Left lung (tissue), 10 donors: ENCODE results near the gene ITPK1. TPM values are rescaled to one million over a fixed set of nuclear protein-coding genes. Genes with fewer than 3 reads are reported as not detected.

Experiments used
- ATAC-seq: fragments of 200-7000 bp; cut with Tn5 transposase; one replicate; pipeline ENCODE4 v1.9.1; 2020; ENCODE audit warnings: moderate library complexity
- DNase-seq, 4 donors: peaks; one replicate each; pipeline ENCODE4 v3.0.0-alpha.2; 2013 to 2020
- H3K27ac ChIP-seq, 2 donors: fragments of 200-600 bp; sonication (generic) in 1 of 2; one replicate each; pipeline versions ENCODE4 v1.5.0 to v1.8.0; 2020 to 2021
- H3K27me3 ChIP-seq, 2 donors: fragments of 200-600 bp; sonication (generic) in 1 of 2; one replicate each; pipeline versions ENCODE4 v1.5.0 to v1.8.0; 2020 to 2021
- H3K36me3 ChIP-seq, 2 donors: fragments of 200-600 bp; sonication (generic) in 1 of 2; one replicate each; pipeline versions ENCODE4 v1.5.0 to v1.8.0; 2020 to 2021
- H3K4me1 ChIP-seq, 2 donors: fragments of 200-600 bp; one replicate each; pipeline ENCODE4 v1.8.0; 2021
- H3K4me3 ChIP-seq, 2 donors: fragments of 200-600 bp; sonication (generic) in 1 of 2; one replicate each; pipeline versions ENCODE4 v1.5.0 to v1.8.0; 2020 to 2021; ENCODE audit warnings: mild to moderate bottlenecking in 1 of 2
- H3K9me3 ChIP-seq, 2 donors: fragments of 200-600 bp; sonication (generic) in 1 of 2; one replicate each; pipeline versions ENCODE4 v1.5.0 to v1.8.0; 2020 to 2021
- intact Hi-C, 2 donors: fragments of 100-400 bp; cut with DNase I; formaldehyde crosslinking; loops; one replicate each; pipeline versions ENCODE4 v1.11.2 to v1.14.2; 2022
- polyA plus RNA-seq, 6 donors: library from polyadenylated mRNA; unstranded; fragments of 120-200 nt; gene quantifications; one replicate each; pipeline ENCODE4 v1.2.1, GENCODE V29; 2013; ENCODE audit not compliant: insufficient read length in 6 of 6
- total RNA-seq, 2 donors: library from RNA; stranded (reverse); fragmentation: NEBNext Ultra II Directional; extraction: Animal tissue kit (Norgen Biotek cat#: 25700); gene quantifications; one replicate each; pipeline ENCODE4 v1.2.1, GENCODE V29; 2021
- TF ChIP-seq, protein P1 (sequence below), 2 donors: fragments of 200-600 bp; sonication (generic) in 1 of 2; IDR thresholded peaks; one replicate each; pipeline versions ENCODE4 v1.5.0 to v1.8.0; 2021; ENCODE audit warnings: antibody characterized with exemption in 2 of 2
- donor health status: DM: no; HTN: yes; CAD: no.
- donor health status: DM: no; HTN: no; CAD: no.

The ITPK1 gene
- total and polyA plus RNA-seq, 8 donors = 18.1 to 108 (median 20.8) TPM

DNA sequence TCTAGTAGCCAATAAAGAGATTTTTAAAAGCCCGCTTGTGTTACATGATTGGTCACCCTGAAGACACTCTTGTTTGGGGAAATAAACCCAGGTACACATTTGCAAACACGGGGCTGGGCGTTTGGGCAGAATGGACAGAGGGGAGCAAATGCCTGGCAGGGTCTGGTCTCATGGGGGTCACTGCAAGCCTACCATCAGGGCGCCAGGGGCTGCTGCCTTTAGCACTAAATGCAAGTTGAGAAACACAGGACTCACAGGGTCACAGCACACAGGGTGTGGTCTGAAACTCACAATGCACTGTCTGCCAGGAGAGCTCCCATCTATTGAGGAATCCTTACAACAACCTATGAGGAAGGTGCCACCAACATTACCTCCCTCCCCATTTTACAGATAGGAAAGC lies 130.2 kb downstream of the ITPK1 start:
- H3K4me1 ChIP-seq = peaks cover 5 to 16% of the 10 kb centered on the region in 2 donors
- no peak for ATAC-seq
- no peaks in the 10 kb centered on the region for H3K9me3 ChIP-seq
- intact Hi-C loops = no loop called here
- H3K27me3 ChIP-seq = no peaks in the 10 kb centered on the region
- no peak overlapping the region for H3K4me3 ChIP-seq
- DNase-seq = peak in 1 of 4 donors; percentile 36
- H3K27ac ChIP-seq = no peak overlapping the region
- TF ChIP-seq, protein P1, sequence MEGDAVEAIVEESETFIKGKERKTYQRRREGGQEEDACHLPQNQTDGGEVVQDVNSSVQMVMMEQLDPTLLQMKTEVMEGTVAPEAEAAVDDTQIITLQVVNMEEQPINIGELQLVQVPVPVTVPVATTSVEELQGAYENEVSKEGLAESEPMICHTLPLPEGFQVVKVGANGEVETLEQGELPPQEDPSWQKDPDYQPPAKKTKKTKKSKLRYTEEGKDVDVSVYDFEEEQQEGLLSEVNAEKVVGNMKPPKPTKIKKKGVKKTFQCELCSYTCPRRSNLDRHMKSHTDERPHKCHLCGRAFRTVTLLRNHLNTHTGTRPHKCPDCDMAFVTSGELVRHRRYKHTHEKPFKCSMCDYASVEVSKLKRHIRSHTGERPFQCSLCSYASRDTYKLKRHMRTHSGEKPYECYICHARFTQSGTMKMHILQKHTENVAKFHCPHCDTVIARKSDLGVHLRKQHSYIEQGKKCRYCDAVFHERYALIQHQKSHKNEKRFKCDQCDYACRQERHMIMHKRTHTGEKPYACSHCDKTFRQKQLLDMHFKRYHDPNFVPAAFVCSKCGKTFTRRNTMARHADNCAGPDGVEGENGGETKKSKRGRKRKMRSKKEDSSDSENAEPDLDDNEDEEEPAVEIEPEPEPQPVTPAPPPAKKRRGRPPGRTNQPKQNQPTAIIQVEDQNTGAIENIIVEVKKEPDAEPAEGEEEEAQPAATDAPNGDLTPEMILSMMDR (IDR thresholded peaks at IDR 0.05) = no peak
- peaks cover 0 to 16% of the 10 kb centered on the region in 2 donors for H3K36me3 ChIP-seq

GRCh38 chr14:92984896-92985295 lies 130.8 kb downstream of the ITPK1 start:
- no peak for ATAC-seq
- Histone ChIP-seq H3K27me3 (no peaks in the 10 kb centered on the region), H3K9me3 (peaks cover 0 to 4% of the 10 kb centered on the region in 2 donors), H3K4me3 (no peak overlapping the region), H3K27ac (no peak overlapping the region), H3K4me1 (peaks cover 5 to 16% of the 10 kb centered on the region in 2 donors), H3K36me3 (peaks cover 0 to 22% of the 10 kb centered on the region in 2 donors)
- intact Hi-C loops = no loop called here
- TF ChIP-seq, protein P1 (IDR thresholded peaks at IDR 0.05) = no peak
- DNase-seq = no peak

GRCh38 chr14:92984082-92984788 lies 131.5 kb downstream of the ITPK1 start:
- Histone ChIP-seq H3K27ac (no peak overlapping the region), H3K27me3 (no peaks in the 10 kb centered on the region), H3K4me1 (peaks cover 5 to 16% of the 10 kb centered on the region in 2 donors), H3K9me3 (peaks cover 0 to 10% of the 10 kb centered on the region in 2 donors), H3K4me3 (no peak overlapping the region), H3K36me3 (peaks cover 0 to 25% of the 10 kb centered on the region in 2 donors)
- intact Hi-C loops = no loop called here
- TF ChIP-seq, protein P1 (IDR thresholded peaks at IDR 0.05) = no peak
- peak; percentile 63 for ATAC-seq
- peak in 1 of 4 donors; percentile 76 for DNase-seq

DNA sequence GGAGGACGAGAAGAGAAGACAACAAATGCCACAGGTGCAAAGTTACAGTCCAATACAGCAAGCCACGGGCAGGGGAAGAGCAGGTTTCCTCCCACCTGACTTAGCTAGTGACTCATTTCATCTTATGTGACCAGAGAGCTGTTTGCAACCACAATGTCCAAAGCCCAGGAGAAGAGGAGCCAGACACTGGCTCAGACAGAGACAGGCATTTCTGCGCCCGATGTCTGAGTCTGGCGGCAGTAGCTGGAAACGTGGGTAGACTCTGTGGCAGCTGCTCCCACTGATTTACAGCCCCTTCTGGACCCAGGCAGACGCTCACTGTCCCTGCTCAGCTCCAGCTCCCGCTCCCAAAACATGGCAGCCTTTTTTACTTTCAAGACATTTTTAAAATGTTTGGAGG lies 132.8 kb downstream of the ITPK1 start:
- Histone ChIP-seq H3K27ac (no peak overlapping the region), H3K27me3 (no peaks in the 10 kb centered on the region), H3K9me3 (peaks cover 0 to 22% of the 10 kb centered on the region in 2 donors), H3K4me1 (peaks cover 5 to 16% of the 10 kb centered on the region in 2 donors), H3K4me3 (no peak overlapping the region), H3K36me3 (peaks cover 0 to 36% of the 10 kb centered on the region in 2 donors)
- TF ChIP-seq, protein P1 (IDR thresholded peaks at IDR 0.05) = no peak
- intact Hi-C loops = no loop called here
- ATAC-seq (no peak), DNase-seq (no peak)

DNA sequence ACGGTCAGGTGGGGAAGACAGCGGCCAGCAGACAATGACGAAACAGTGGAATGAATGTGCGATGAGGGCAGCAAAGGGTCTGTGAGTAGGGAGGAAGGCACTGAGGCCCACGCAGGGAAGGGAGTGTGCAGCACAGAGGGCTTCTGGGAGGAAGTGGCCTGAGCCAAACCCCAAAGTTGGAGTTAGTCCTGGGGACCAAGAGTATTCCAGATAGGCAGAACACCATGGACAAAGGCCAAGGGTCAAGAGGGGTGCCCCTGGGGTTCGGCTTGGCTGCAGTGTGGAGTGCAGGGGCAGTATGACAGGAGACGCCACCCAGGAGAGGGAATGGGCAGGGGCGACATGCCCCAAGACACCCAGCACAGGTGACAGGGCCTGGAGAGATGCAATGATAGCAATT lies 134.0 kb downstream of the ITPK1 start:
- H3K36me3 ChIP-seq = peaks cover 0 to 44% of the 10 kb centered on the region in 2 donors
- no peak overlapping the region for H3K27ac ChIP-seq
- intact Hi-C loops = no loop called here
- H3K4me1 ChIP-seq = peaks cover 5 to 13% of the 10 kb centered on the region in 2 donors
- H3K27me3 ChIP-seq = no peaks in the 10 kb centered on the region
- ATAC-seq (no peak), DNase-seq (no peak)
- no peak overlapping the region for H3K4me3 ChIP-seq
- H3K9me3 ChIP-seq = peaks cover 0 to 27% of the 10 kb centered on the region in 2 donors
- TF ChIP-seq, protein P1 (IDR thresholded peaks at IDR 0.05) = no peak
